GM23248 (cell line): Measurements from ENCODE around the gene COL11A2. TPM values are rescaled to one million over a fixed set of nuclear protein-coding genes. Genes with fewer than 3 reads are reported as not detected.

Source experiments
- DNase-seq: peaks from one replicate; pipeline ENCODE4 v3.0.0-alpha.2; 2015
- H2AFZ ChIP-seq: fragments of 200-600 bp; sonication (generic); 2 replicates; pipeline ENCODE4 v1.6.1; 2016; ENCODE audit warnings: antibody characterized with exemption
- H3F3A ChIP-seq: fragments of 200-600 bp; sonication (generic); 2 replicates; pipeline ENCODE4 v1.6.1; 2016; ENCODE audit warnings: mild to moderate bottlenecking, antibody characterized with exemption, mixed run types; ENCODE audit not compliant: insufficient read depth
- H3K27ac ChIP-seq: fragments of 200-600 bp; sonication (generic); 2 replicates; pipeline ENCODE4 v1.5.1; 2016; ENCODE audit warnings: mild to moderate bottlenecking
- H3K27me3 ChIP-seq: fragments of 200-600 bp; sonication (generic); replicated peaks from 2 replicates; pipeline ENCODE4 v1.6.1; 2016; ENCODE audit warnings: mild to moderate bottlenecking; ENCODE audit not compliant: insufficient read depth
- H3K36me3 ChIP-seq: fragments of 200-600 bp; sonication (generic); 2 replicates; pipeline ENCODE4 v1.6.1; 2016; ENCODE audit warnings: low read depth, mild to moderate bottlenecking
- H3K4me1 ChIP-seq: fragments of 200-600 bp; sonication (generic); 2 replicates; pipeline ENCODE4 v1.6.1; 2016; ENCODE audit warnings: mild to moderate bottlenecking; ENCODE audit not compliant: insufficient read depth
- H3K4me2 ChIP-seq: fragments of 200-600 bp; sonication (generic); one replicate; pipeline ENCODE4 v1.6.1; 2016; ENCODE audit warnings: mild to moderate bottlenecking; ENCODE audit not compliant: unreplicated experiment
- H3K4me3 ChIP-seq: fragments of 200-600 bp; sonication (generic); 2 replicates; pipeline ENCODE4 v1.5.1; 2016; ENCODE audit warnings: mild to moderate bottlenecking
- H3K79me2 ChIP-seq: fragments of 200-600 bp; sonication (generic); 2 replicates; pipeline ENCODE4 v1.6.1; 2016; ENCODE audit warnings: mild to moderate bottlenecking; ENCODE audit not compliant: insufficient read depth
- H3K9ac ChIP-seq: fragments of 200-600 bp; sonication (generic); 2 replicates; pipeline ENCODE4 v1.6.1; 2016; ENCODE audit warnings: mild to moderate bottlenecking
- H3K9me2 ChIP-seq: fragments of 200-600 bp; sonication (generic); 2 replicates; pipeline ENCODE4 v1.6.1; 2016; ENCODE audit warnings: mixed run types, mild to moderate bottlenecking, moderate library complexity; ENCODE audit not compliant: insufficient read depth
- H3K9me3 ChIP-seq: fragments of 200-600 bp; sonication (generic); one replicate; pipeline ENCODE4 v1.6.1; 2017; ENCODE audit warnings: low read depth
- H4K20me1 ChIP-seq: fragments of 200-600 bp; sonication (generic); 2 replicates; pipeline ENCODE4 v1.6.0; 2016; ENCODE audit not compliant: insufficient read depth
- EZH2 ChIP-seq: fragments of 200-600 bp; sonication (generic); IDR thresholded peaks from 2 replicates; pipeline ENCODE4 v1.6.1; 2018; ENCODE audit warnings: antibody characterized with exemption, mild to moderate bottlenecking; ENCODE audit not compliant: insufficient read depth, poor library complexity, severe bottlenecking
- EZH2phosphoT487 ChIP-seq: fragments of 200-600 bp; sonication (generic); IDR thresholded peaks from 2 replicates; pipeline ENCODE4 v1.6.1; 2018; ENCODE audit warnings: antibody characterized with exemption, moderate library complexity, mild to moderate bottlenecking, low read depth; ENCODE audit not compliant: insufficient read depth
- WGBS, 2 experiments: methylation state at CpG; one replicate each; pipeline ENCODE4 v1.1.6; 2015 to 2017; ENCODE audit warnings: low lambda C conversion rate in 2 of 2, low coverage in 1 of 2; ENCODE audit errors: missing lambda C conversion rate in 2 of 2; 5-methylcytosine and 5-hydroxymethylcytosine counted together
- in situ Hi-C: fragments of 300-500 bp; cut with MboI; formaldehyde crosslinking; loops from 2 replicates; pipeline ENCODE4 v1.15.0; 2020
- polyA plus RNA-seq: library from polyadenylated mRNA; unstranded; fragments of >200 nt; fragmentation: Nextera tagmentation; extraction: Ambion mirVana; gene quantifications from 2 replicates; pipeline ENCODE4 v1.2.1, GENCODE V29; 2016
- total RNA-seq: library from RNA; depleted of rRNA; stranded (reverse); fragments of >200 nt; shearing (Covaris generic); gene quantifications from 2 replicates; pipeline ENCODE4 v1.2.3, GENCODE V29; 2014

The COL11A2 gene
- total and polyA plus RNA-seq, 2 experiments from 2014 or later, result 0.31 to 0.32 TPM

DNA sequence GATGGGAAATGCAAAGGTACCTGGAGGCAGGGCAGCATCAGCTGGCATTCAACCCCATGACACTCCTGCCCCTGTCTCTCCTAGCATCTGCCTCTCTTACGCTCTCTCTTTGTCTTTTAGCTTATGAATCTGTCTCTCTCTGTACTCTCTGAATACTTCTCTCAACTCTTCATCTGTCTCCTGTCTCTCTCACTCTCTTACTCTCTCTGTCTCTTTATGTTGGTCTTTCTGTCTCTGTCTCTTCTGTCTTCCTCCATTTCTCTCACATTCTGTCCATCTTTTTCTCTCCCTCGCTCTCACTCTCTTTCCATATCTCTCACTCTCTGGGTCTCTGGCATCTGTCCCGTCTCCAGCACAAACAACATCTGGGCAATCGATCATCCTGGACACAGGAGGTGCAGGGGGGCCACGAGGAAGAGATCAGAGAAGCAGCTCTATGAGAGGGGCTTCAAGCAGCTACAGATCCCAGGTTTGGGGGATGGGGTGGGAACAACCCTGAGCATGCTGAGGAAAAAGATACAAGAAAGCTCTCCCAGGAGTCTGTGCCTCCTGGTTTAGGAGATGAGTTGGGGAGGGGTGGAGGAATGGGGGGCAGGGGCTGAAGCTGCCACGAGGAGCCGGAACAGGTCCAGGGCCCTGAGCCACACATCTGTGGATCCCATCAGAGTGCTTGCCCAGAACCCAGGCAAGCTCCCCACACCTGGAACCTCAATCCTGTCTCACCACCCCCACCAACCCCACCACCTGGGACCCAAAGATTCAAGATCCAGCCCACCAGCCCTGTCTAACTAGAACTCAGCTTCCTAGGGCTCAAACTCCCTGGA is 2.4 kb downstream of the COL11A2 start:
- H3K27me3 ChIP-seq, result peaks cover 15% of the 10 kb centered on the region
- H3K9me3 ChIP-seq, result no peaks in the 10 kb centered on the region
- H3K4me2 ChIP-seq, result no peak overlapping the region
- H2AFZ ChIP-seq, result no peak overlapping the region
- no peak overlapping the region for H3K27ac ChIP-seq
- H3K79me2 ChIP-seq, result no peaks in the 10 kb centered on the region
- DNase-seq, result no peak
- H3K4me3 ChIP-seq, result no peak overlapping the region
- WGBS, 2 experiments, result 39 to 48% methylated on average over 5 to 7 of the region's 7 CpGs
- TF ChIP-seq EZH2phosphoT487 (no peak), EZH2 (no peak)
- in situ Hi-C loops, result no loop called here
- no peaks in the 10 kb centered on the region for H3K4me1 ChIP-seq
- H4K20me1 ChIP-seq, result no peaks in the 10 kb centered on the region
- peaks cover under 1% of the 10 kb centered on the region; the same call in 1 of the 2 replicates for H3K36me3 ChIP-seq
- no peak overlapping the region for H3K9ac ChIP-seq
- H3F3A ChIP-seq, result 0 out of 2 replicates have a peak, but pooled peaks cover 8% of the 10 kb centered on the region
- H3K9me2 ChIP-seq, result no peaks in the 10 kb centered on the region

GRCh38 chr6:33189164-33189563 is 3.1 kb downstream of the COL11A2 start:
- H4K20me1 ChIP-seq, result no peaks in the 10 kb centered on the region
- H3K36me3 ChIP-seq, result no peaks in the 10 kb centered on the region; the same call in 1 of the 2 replicates
- H3K4me1 ChIP-seq, result no peaks in the 10 kb centered on the region
- no peaks in the 10 kb centered on the region for H3K79me2 ChIP-seq
- H3K9me2 ChIP-seq, result no peaks in the 10 kb centered on the region
- no peaks in the 10 kb centered on the region for H3K9me3 ChIP-seq
- TF ChIP-seq EZH2 (no peak), EZH2phosphoT487 (no peak)
- no peak for DNase-seq
- H3K4me2 ChIP-seq, result no peak overlapping the region
- 0 out of 2 replicates have a peak, but pooled peaks cover 7% of the 10 kb centered on the region for H3F3A ChIP-seq
- no peak overlapping the region for H3K27ac ChIP-seq
- no peak overlapping the region for H3K9ac ChIP-seq
- H3K4me3 ChIP-seq, result no peak overlapping the region
- H2AFZ ChIP-seq, result no peak overlapping the region
- in situ Hi-C loops, result no loop called here
- peaks cover 15% of the 10 kb centered on the region for H3K27me3 ChIP-seq
- 68 to 69% methylated on average over 8 of the region's 8 CpGs for WGBS, 2 experiments

DNA sequence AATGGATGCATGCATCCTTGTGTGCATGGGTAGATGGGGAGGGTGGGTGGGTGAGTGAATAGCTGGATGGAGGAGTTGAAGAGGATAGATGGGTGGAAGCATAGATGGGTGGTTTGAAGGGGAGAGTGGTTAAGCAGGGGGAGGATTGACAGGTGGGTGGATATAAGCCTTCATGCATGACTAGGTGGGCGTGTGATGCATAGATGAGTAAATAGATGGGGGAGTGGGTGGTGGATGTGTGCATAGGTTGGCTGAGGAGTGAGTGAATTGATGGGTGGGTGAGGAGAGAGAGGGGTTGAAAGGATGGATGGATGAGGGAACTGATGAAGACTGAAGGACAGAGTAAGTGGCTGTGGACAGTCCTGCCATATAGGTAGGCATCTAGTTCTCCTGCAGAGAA is 4.5 kb downstream of the COL11A2 start:
- Histone ChIP-seq H3K4me2 (no peak overlapping the region), H3K9me2 (no peaks in the 10 kb centered on the region), H3K4me1 (no peaks in the 10 kb centered on the region), H3K9ac (no peak overlapping the region), H3K79me2 (no peaks in the 10 kb centered on the region), H3K27ac (no peak overlapping the region), H2AFZ (no peak overlapping the region), H3K36me3 (no peaks in the 10 kb centered on the region), H3K27me3 (peaks cover 15% of the 10 kb centered on the region), H3K4me3 (no peak overlapping the region), H3K9me3 (no peaks in the 10 kb centered on the region), H3F3A (no peaks in the 10 kb centered on the region), H4K20me1 (no peaks in the 10 kb centered on the region)
- WGBS, 2 experiments, result 30 to 33% methylated on average over 1 of the region's 1 CpG
- no peak for DNase-seq
- in situ Hi-C loops, result no loop called here
- TF ChIP-seq EZH2phosphoT487, result no peak

- no peak overlapping the region for H3K4me3 ChIP-seq
- H3K36me3 ChIP-seq, result no peaks in the 10 kb centered on the region
- no peaks in the 10 kb centered on the region for H3K9me2 ChIP-seq
- 69% methylated on average over 4 of the region's 4 CpGs; no CpG with 5 or more reads in 1 of the 2 experiments for WGBS, 2 experiments
- H3K79me2 ChIP-seq, result no peaks in the 10 kb centered on the region
- no peaks in the 10 kb centered on the region for H3K9me3 ChIP-seq
- no peak overlapping the region for H2AFZ ChIP-seq
- H3K27ac ChIP-seq, result no peak overlapping the region
- no peaks in the 10 kb centered on the region for H3K4me1 ChIP-seq
- no peak for TF ChIP-seq EZH2phosphoT487
- no peak for TF ChIP-seq EZH2
- H3F3A ChIP-seq, result no peaks in the 10 kb centered on the region
- no peaks in the 10 kb centered on the region for H4K20me1 ChIP-seq
- in situ Hi-C loops, result no loop called here
- DNase-seq, result no peak
- H3K9ac ChIP-seq, result no peak overlapping the region
- no peak overlapping the region for H3K4me2 ChIP-seq
- H3K27me3 ChIP-seq, result 0 out of 2 replicates have a peak, but pooled peaks cover under 1% of the 10 kb centered on the region
These were observed 6.5 kb downstream of the COL11A2 start for GRCh38 chr6:33185654-33186187.
